ENCODE measurements around the gene COQ8A. TPM values are rescaled to one million over a fixed set of nuclear protein-coding genes. Genes with fewer than 3 reads are reported as not detected.

The COQ8A gene
- polyA plus RNA-seq, 1 of the 3 experiments (the other 2 are of a cell fraction) = 11.8 TPM

- 60% methylated on average over 1 of the region's 12 CpGs for WGBS (ENCODE audit: low lambda C conversion rate)
- no peaks in the 10 kb centered on the region for H3K9me3 ChIP-seq
- no peaks in the 10 kb centered on the region for H4K20me1 ChIP-seq (ENCODE audit: insufficient read depth)
- H2AFZ ChIP-seq (ENCODE audit: low read depth) = no peak overlapping the region
- ChIA-PET POLR2A (no interaction called here), CTCF (interaction anchor here (0.6 kb wide), 1 partner anchor 466 kb away, joined by 3 read pairs; no protein-coding TSS in a partner anchor)
- H3K4me3 ChIP-seq (ENCODE audit: low read depth in 2 of 2, low read length in 1 of 2) = no peak overlapping the region
- H3K27me3 ChIP-seq (ENCODE audit: insufficient read depth) = no peaks in the 10 kb centered on the region
- peaks cover 0 to 19% of the 10 kb centered on the region in 2 experiments; a peak in 1 of 4 replicates for H3K4me1 ChIP-seq (ENCODE audit: control insufficient read depth in 1 of 2, insufficient read depth in 2 of 2, low read depth in 1 of 2, low read length in 1 of 2)
- H3K4me2 ChIP-seq = no peak overlapping the region
- no peak overlapping the region for H3K9ac ChIP-seq
- TF ChIP-seq YY1 (IDR thresholded peaks at IDR 0.05; ENCODE audit: low read depth) = no peak
- TF ChIP-seq JUND (IDR thresholded peaks at IDR 0.05) = no peak
- TF ChIP-seq RFX5 (IDR thresholded peaks at IDR 0.05; ENCODE audit: low read length) = no peak
- no peak for TF ChIP-seq RAD21 (IDR thresholded peaks at IDR 0.05; ENCODE audit: low read length)
- no peak for TF ChIP-seq TCF12 (IDR thresholded peaks at IDR 0.05)
- TF ChIP-seq RCOR1 (IDR thresholded peaks at IDR 0.05; ENCODE audit: low read length) = no peak
- TF ChIP-seq REST (IDR thresholded peaks at IDR 0.05; ENCODE audit: low read depth, low read length) = no peak
- no peak for TF ChIP-seq SIN3A (IDR thresholded peaks at IDR 0.05; ENCODE audit: borderline replicate concordance, low read depth, low read length)
- no peaks in the 10 kb centered on the region for H3K9me2 ChIP-seq
- H3F3A ChIP-seq (replicated peaks; ENCODE audit: insufficient read depth) = no peaks in the 10 kb centered on the region
- no peak overlapping the region for H3K27ac ChIP-seq (ENCODE audit: low read depth in 2 of 2, low read length in 1 of 2)
- H3K36me3 ChIP-seq (replicated peaks in 1 of 2; ENCODE audit: control insufficient read depth in 1 of 2, insufficient read depth in 2 of 2, low read length in 1 of 2) = no peaks in the 10 kb centered on the region
- no peak for DNase-seq
- H3K79me2 ChIP-seq (ENCODE audit: insufficient read depth) = no peaks in the 10 kb centered on the region
Measured at GRCh38 chr1:226979517-226980121, 39.5 kb downstream of the COQ8A start.

GRCh38 chr1:226980122-226980560, 40.0 kb downstream of the COQ8A start:
- Histone ChIP-seq H3K9me2 (no peaks in the 10 kb centered on the region), H2AFZ (ENCODE audit: low read depth) (no peak overlapping the region), H4K20me1 (ENCODE audit: insufficient read depth) (no peaks in the 10 kb centered on the region), H3K9ac (no peak overlapping the region), H3K9me3 (no peaks in the 10 kb centered on the region), H3K4me1 (ENCODE audit: control insufficient read depth in 1 of 2, insufficient read depth in 2 of 2, low read depth in 1 of 2, low read length in 1 of 2) (peaks cover 0 to 14% of the 10 kb centered on the region in 2 experiments; a peak in 1 of 4 replicates), H3K4me2 (no peak overlapping the region), H3K4me3 (ENCODE audit: low read depth in 2 of 2, low read length in 1 of 2) (no peak overlapping the region), H3K36me3 (replicated peaks in 1 of 2; ENCODE audit: control insufficient read depth in 1 of 2, insufficient read depth in 2 of 2, low read length in 1 of 2) (no peaks in the 10 kb centered on the region), H3K79me2 (ENCODE audit: insufficient read depth) (no peaks in the 10 kb centered on the region), H3F3A (replicated peaks; ENCODE audit: insufficient read depth) (no peaks in the 10 kb centered on the region), H3K27me3 (ENCODE audit: insufficient read depth) (no peaks in the 10 kb centered on the region), H3K27ac (ENCODE audit: low read depth in 2 of 2, low read length in 1 of 2) (no peak overlapping the region)
- no CpG with 5 or more reads among the region's 4 CpGs for WGBS (ENCODE audit: low lambda C conversion rate)
- CTCF ChIA-PET = no interaction called here
- no peak for DNase-seq
- POLR2A ChIA-PET = no interaction called here
- TF ChIP-seq NFIC (IDR thresholded peaks at IDR 0.05; ENCODE audit: borderline replicate concordance) (no peak), FOXJ3 (CRISPR knock-in tag; IDR thresholded peaks at IDR 0.05) (no peak), MXI1 (IDR thresholded peaks at IDR 0.05; ENCODE audit: low read depth, low read length) (no peak), SMC3 (IDR thresholded peaks at IDR 0.05; ENCODE audit: low read depth, low read length) (no peak), JUND (IDR thresholded peaks at IDR 0.05) (no peak), USF2 (IDR thresholded peaks at IDR 0.05; ENCODE audit: borderline replicate concordance, low read depth, low read length) (no peak), MEF2A (IDR thresholded peaks at IDR 0.05; ENCODE audit: borderline replicate concordance, low read depth) (no peak), POLR2AphosphoS5 (IDR thresholded peaks at IDR 0.05; ENCODE audit: low read depth, low read length) (no peak), YY1 (IDR thresholded peaks at IDR 0.05; ENCODE audit: low read depth) (no peak)
